ENCODE measurements around the gene KASH5. TPM values are rescaled to one million over a fixed set of nuclear protein-coding genes. Genes with fewer than 3 reads are reported as not detected.
A peak's percentile ranks its signal among the peaks of the same experiment; 100 is the strongest.

The KASH5 gene
- total RNA-seq, 1 donor from 2014 or later: not detected

DNA sequence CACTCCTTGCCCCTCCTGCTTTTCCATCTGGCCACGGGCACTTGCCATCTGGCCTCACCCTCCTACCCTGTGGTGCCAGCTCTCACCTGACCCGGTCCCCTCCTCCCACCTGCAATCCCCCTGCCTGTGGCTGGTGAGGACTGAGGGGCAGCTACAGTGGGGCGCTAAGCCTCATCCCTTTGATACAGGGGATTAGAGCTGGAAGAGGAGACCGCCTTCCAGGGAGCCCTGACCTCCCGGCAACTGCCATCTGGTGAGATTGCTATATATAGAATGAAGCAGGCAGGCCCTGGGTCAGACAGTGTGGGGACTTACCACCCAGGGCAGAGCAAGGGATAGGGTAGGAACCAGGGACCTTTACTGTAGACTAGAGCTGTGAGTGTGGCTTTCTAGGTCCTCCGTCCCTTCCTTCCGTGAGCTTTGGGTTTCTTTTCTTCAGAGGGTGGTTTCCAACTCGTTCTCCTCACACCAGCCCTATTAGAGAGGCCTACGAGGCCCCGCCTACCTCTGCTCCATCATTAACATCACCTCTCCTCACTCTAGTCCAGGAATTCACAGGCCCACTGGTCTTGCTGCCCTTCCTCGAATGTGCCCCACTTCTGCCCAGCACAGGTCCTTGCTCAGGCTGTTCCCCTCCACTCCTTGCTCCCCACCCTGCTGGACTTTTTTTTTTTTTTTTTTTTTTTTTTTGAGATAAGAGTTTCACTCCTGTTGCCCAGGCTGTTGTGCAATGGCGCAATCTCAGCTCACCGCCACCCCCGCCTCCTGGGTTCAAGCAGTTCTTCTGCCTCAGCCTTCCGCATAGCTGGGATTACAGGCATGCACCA is 7.7 kb downstream of the KASH5 start:
- DNase-seq: no peak

DNA sequence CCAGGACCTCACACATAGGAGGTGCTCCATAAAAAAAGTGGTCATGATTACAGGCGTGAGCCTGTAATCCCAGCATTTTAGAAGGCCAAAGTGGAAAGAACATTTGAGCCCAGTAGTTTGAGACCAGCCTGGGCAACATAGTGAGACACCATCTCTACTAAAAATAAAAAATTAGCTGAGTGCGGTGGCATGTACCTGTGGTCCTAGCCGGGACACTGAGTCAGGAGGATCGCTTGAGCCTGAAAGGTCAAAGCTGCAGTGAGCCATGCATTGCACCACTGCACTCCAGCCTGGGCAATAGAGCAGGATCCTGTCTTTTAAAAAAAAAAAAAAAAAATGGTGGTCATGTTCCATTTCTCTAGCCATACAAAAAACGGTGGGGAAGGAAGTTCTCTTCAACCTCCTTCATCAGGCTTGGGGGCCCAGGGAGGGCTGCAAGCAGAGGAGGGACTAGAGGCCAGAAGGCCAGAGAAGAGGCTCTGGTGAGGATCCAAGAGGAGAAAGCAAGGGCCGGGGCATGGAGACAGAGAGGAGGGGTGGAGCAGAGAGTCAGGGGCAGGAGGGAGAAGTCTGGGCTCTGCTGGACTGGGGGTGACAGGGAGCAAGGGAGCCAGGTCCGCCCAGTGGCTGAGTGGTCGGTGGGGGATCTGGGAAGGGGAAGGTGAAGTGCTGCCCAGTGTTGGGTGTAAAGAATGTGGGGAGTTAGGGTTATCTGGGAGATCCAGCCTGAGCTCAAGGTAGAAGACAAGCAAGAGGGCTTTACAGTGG is 8.9 kb downstream of the KASH5 start:
- DNase-seq: no peak

DNA sequence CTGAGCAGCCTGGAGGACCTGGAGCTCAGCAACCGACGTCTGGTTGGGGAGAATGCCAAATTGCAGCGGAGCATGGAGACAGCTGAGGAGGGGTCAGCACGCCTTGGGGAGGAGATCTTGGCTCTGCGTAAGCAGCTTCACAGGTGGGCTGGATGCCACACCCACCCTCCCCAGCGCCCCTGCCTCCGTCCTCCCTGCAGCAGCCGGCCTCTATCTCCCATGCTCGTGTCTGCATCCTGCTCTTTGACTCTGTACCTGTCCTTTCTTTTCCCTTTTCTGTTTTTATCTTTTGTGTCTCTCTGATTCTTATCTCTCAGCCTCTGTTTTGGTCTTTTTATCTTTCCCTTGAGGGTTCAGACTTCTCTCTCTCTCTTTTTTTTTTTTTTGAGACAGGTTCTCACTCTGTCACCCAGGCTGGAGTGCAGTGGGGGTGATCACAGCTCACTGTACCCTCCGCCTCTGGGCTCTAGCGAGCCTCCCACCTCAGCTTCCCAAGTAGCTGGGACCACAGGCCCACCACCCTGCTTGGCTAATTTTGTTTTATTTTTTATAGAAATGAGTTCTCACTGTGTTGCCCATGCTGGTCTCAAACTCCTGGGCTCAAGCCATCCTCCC is 10.1 kb downstream of the KASH5 start:
- no peak for DNase-seq

DNA sequence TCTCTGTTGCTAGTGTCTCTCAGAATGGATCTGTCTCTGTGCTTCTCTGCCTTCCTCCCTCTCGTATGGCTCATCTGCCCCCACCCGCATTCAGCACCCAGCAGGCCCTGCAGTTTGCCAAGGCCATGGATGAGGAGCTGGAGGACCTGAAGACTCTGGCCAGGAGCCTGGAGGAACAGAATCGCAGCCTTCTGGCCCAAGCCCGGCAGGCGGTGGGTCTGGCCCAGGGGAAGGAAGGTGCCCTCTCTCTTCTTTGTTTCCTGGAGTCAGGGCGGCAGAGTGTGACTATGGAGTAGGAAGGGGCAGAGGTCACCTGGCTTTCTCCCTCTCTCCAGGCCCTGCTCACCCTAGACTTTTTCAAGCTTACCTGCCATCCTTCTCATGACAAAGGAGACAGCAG is 10.9 kb downstream of the KASH5 start:
- no peak for DNase-seq

DNA sequence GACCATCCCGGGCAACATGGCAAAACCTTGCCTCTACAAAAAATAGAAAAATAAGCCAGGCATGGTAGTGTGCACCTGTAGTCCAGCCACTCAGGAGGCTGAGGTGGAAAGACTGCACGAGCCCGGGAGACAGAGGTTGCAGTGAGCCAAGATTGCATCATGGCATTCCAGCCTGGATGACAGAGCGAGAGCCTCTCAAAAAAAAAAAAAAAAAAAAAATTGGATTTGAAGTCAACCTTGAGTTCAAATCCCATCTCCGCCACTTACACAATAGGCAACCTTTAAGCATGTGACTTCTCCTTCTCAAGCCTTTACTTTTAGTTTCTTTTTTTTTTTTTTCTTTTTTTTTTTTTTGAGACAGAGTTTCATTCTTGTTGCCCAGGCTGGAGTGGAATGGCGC is 12.0 kb downstream of the KASH5 start:
- DNase-seq: no peak

DNA sequence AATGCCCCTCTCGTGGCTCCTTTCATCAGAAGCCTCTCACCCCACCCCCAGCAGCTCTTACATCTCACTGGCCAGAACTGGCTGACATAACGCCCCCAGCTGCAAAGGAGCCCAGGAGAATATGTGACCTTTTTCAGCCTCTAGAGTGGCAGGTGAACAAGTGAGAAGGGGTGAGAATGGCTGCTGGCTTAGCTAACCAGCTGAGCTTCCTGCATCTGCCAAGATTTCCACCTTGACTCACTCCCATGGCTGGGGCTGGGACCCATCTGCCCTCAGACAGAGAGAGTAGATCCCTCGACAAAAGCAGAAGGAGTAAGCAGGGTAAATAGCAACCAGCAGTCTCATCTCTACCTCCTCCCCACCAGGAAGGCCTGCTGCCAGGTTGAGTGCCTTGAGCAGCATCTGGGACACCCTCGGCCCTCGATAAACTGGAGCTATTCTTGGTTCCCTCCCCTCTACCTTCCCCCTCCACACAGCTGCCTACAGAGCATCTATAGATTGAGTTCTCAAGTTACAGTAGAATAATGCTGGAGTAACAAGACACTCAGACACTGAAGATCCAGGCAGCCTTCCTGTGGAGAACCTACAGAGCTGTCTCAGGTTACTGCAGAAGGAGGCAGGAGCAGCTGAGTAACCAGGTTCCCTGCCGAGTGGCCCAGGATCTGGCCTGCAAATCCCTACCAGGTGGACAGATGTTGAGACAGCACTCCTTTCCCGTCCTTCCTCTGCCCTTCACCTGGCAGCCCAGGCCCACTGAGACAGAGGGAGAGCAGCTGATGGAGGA is 15.5 kb downstream of the KASH5 start:
- peak; percentile 74 for DNase-seq

DNA sequence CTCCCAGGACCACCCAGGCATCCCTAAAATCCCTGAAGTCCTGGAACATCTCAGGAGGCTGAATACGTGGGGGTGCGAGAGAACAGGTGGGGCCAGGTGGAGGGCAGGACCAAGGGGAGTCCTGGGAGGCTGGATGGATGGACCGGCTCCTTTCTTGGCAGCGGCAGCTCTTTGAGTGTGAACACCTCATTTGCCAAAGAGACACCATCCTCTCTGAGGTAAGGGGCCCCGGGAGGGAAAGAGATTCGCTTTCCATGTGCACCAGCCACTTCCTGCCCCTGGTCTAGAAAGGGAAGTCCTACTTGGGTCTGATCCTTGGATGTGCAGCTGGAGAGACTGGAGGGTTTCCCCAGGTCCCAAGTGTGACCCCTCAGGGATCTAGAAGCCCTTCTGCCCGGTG is 19.0 kb downstream of the KASH5 start:
- DNase-seq: no peak

DNA sequence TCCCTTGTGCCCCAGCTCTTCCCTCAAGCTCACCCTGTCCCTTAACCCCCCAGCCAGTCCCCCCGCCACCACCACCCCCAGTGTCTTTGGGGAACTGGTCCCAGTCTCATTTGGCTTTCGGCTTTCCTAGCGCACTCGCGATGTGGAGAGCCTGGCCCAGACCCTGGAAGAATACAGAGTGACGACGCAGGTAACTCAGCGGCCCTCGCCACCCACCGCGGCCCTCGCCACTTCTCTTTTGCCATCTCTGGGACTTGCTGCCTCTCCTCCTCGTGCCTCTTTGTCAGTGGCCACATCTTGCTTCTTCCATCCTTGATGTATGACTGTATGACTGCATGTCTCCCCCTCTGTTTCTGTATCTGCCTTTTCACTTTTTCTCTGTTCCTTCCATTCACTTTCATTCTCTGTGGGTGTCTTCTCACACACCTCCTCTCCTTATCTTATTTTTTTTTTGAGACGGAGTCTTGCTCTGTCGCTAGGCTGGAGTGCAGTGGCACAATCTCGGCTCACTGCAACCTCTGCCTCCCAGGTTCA is 19.5 kb downstream of the KASH5 start:
- DNase-seq: no peak

DNA sequence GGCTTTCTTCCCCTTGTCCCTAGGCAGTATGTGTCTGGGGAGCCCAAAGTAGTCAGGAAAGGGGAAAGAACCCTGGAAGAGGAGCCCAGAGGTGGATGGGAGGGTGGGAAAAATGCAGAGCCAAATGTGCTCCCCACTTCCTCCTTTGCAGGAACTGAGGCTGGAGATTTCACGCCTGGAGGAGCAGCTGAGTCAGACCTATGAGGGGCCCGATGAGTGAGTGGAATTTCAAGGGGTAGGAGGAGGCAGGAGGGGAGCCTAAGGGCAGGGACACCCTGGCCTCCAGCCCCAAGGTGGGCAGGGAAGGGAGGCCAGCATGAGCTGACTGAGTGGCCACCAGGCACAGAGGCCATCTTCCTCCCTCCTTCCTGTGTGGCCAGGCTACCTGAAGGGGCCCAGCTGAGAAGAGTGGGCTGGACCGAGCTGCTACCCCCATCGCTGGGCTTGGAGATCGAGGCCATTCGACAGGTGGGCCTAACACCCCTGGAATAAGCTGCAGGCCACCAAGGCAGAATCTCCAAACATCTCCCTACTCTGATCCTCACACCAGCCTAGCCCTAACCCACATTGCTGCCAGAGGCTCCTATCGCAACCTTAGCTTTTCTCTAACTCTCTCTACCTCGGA is 20.9 kb downstream of the KASH5 start:
- no peak for DNase-seq

DNA sequence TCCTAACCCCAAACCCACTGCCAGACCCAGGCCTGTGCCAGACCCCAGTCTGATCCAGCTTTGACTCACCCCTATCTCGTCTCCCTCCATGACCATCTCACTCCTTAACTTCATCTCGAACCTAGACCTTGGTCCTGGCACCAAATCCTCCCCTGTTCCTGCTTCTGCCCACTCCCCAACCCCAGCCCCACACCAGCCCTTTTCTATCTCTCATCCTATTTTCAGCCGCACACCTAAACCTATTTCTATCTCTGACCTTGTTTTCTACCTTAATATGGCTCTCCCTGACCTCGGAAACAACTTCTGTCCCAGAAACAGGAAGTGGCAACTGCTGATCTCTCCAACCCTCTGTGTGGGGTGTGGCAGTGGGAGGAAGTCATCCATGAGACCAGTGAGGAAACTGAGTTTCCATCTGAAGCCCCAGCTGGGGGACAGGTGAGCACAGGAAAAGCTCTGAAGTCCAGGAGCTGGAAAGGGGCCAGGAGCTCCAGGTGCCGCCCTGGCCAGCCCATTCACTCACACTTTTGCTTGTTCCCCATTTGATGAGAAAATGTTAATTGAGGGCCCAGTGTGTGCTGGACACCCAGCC is 21.5 kb downstream of the KASH5 start:
- no peak for DNase-seq

DNA sequence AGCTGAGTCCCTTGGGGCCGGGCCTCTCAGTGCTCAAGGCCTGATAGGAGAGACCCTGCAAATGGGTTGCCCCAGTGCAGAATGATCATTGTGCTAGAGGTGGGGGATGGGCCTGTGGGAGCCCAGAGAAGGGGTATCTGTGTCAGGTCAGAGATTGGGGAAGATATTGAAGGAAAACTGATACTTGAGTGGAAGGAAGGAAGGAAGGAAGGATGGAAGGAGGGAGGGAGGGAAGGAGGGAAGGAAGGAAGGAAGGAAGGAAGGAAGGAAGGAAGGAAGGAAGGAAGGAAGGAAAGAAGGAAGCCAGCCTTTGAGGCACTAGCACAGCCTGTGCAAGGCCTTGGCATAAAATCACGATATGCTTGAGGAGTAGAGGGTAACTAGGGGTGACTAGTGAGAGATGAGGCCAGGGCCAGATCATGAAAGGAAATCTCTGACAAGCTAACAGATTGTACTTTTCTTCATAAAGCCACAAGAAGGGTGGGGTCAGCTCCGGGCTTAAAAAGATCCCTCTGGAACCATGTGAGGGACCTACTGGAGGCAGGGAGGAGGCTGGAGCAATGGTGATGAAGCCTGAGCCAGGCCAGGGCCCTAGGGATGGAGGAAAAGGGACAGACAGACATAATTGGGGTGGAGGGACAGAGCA is 23.8 kb downstream of the KASH5 start:
- DNase-seq: no peak

DNA sequence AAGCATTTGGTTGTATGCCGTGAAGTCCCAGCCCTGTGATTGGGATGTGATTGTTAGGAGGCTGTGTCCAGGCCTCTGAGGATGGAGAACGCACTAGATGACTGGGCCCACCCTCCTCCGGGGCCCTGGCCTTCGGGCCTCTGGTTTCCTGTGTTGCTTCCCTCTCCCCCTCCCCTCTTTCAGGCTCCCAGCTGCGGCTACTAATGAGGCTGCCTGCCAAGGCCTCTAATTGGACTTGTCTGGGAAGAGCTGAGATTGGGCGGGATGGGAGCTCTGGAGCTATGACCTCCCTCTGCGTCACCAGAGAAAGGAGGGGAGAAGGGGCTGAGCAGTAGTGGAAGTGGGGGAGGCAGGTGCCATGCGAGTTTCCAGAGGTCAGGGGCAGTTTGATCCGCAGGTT is 25.3 kb downstream of the KASH5 start:
- DNase-seq: peak; percentile 83

DNA sequence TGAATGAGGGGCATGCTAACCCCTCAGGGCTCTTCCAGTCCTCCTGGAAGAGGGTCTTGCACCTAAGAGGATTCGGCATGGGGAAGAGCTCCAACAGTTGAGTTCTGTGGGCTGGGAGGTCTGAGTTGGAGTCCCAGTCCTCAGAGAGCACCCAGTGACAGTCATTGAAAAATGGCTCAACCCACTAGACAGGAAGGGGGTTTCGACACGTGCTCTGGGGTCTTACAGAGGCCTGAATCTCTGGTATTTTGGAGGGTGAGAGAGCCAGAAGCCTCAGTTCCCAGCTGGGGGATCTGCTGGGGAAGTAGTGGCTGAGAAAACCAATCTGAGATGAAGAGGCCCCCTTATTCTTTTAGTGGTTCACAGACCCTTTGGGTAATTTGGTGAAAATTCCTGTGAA is 26.2 kb downstream of the KASH5 start:
- no peak for DNase-seq

DNA sequence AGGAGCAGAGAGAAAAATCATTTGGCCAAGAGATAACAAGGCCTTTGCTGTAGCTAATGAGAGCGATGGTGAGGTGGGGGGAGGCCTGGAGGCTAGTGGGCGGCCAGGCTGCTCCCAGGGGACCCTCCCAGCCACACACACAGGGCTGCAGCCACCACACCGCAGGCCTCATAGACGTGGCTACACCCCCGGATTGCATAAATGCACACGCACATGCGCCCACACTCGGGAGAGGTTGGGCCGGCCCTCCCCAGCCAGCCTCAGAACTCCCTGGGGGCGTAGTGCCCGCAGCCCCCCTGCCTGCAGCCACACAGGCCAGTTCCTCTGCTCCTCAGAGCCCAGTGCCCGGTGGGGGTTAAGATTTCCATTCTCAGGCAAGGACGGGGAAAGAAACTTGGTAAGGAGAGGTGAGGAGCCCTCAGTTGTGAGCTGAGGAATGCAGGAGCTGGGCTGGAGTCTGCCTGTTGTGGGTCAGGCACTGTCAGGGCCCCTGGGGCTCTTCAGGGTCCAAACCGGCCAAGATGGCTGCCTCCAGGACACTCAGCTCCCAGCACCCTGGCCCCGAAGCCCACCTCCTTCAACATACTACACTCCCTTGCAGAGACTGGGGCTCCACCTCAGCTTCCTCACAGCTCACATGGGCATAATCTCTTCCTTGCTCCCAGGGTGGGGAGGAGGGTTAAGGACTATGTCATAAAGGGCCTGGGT is 27.2 kb downstream of the KASH5 start:
- no peak for DNase-seq

DNA sequence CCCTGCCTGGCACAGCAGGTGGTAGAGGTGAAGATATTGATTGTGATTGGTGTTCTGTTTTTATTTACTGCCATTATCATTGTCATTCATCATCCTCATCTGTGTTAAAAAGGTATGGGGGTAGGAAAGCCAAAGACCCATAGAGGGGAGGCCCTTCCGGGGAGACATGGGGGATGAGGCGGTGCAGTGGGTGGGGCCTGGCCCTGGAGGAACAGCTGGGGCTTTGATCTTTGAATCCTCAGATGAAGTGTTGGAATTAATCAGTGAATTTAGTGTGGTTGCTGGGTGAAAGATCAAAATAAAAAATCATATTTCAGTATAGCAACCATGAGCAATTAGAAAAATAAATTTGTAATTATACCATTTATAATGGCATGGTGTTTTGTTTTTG is 27.8 kb downstream of the KASH5 start:
- no peak for DNase-seq

DNA sequence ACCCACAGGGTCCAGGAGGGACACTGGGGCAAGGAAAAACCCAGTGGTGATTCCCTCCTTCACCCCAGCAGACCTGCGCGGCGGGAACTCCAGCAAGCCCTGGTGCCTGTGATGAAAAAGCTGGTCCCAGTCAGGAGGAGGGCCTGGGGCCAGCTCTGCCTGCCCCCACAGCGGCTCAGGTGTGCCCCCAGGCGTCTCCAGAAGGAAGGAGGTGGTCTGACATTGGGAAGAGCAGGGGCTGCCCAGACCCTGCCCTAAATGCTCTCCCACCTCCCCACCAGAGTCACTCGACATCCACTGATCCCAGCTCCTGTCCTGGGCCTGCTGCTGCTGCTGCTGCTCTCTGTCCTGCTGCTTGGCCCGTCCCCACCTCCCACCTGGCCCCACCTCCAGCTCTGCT is 29.0 kb downstream of the KASH5 start:
- no peak for DNase-seq

DNA sequence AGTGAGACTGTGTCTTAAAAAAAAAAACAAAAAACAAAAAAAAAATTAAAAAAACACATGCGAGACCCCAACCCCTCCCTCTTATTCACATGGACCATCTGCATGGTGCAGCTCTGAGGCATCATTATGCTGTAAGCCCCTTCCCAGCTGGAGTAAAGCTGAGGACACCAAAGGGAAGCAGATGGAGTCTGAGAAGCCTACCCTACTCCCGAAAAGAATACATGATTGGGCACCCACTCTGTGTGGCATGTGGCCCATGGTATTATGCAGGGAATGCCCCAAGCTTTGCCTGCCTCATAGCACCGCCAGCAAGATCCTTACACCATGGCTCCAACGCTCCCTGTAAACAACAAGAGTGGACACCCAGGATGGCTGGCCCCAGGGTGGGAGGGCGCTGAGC is 30.5 kb downstream of the KASH5 start:
- DNase-seq: no peak

DNA sequence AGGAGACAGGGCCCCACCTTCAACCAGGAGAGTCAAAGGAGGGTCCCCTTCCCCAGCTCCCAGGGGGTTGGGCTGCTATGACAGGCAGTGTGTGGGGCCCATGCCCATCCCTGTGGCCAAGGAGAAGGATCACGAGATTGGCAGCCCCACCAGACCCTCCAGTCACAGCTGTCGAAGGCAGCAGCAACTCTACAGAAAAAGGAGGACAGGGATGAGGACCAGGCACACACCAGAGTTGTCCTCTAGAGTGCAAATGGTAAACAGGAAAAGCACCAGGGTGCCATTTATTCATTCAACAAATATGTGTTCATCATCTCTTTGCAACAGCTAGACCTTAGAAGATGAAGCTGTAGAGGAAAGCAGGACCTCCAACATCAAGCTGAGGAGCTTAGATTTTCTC is 31.1 kb downstream of the KASH5 start:
- no peak for DNase-seq

DNA sequence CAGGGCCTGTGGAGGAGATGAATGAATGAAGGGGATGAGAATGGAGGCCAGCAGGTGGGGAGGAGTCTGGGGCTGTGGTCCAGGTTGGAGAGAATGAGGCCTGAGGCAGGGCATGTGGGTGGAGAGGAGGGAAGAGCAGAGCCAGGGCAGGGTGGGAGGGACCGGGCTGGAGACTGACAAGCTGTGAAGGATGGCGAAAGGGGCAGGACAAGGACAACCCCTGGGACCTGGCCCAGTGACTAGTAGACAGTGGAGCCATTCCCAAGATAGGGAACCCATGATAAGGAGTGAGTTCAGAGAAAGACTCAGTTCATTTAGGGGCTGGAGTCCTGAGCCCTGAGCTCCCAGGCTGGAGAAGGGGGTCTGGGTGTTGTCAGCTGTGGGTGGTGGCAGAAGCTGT is 32.2 kb downstream of the KASH5 start:
- DNase-seq: no peak
